ENCODE results near the gene ZNF628. TPM values are rescaled to one million over a fixed set of nuclear protein-coding genes. Genes with fewer than 3 reads are reported as not detected.

The ZNF628 gene
- total RNA-seq, 1 experiment from 2014 or later = 12.3 TPM

DNA sequence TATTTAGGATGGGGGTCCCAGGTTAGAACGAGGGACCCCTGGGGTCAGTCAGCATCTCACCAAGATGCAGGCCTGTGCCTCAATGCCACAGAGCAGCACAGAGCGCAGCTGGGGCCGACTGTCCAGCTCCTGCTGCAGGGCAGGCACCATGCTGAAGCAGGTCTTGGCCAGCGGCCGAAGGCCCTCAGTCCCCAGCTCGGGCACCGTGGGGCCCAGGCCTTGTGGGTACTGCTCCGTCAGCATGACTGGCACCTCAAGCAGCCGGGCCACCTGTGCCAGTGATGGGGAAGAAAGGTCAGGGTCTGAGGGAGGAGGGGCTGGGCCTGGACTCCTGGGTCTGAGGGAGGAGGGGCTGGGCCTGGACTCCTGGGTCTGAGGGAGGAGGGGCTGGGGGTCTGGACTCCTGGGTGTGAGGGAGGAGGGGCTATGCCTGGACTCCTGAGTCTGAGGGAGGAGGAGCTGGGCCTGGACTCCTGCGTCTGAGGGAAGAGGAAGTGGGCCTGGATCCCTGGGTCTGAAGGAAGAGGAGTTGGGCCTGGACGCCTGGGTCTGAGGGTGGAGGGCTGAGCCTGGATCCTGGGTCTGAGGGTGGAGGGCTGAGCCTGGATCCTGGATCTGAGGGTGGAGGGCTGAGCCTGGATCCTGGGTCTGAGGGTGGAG is 20.7 kb upstream of the ZNF628 start:
- Histone ChIP-seq H3K36me3 (ENCODE audit: control insufficient read depth, insufficient read depth, low read length) (no peaks in the 10 kb centered on the region; the same call in none of the 2 replicates), H3K27me3 (replicated peaks; ENCODE audit: control insufficient read depth, insufficient read depth, low read length) (peaks cover 2% of the 10 kb centered on the region; the same call in 1 of the 2 replicates), H3K9me3 (no peaks in the 10 kb centered on the region), H3K4me3 (ENCODE audit: low read depth, low read length) (no peak overlapping the region), H3K4me1 (peaks cover 30% of the 10 kb centered on the region)
- no TSS peak for BruUV-seq (replicated peaks)
- ChIA-PET CTCF (no interaction called here), POLR2A (no interaction called here)
- DNase-seq = no peak
- Mint-ChIP-seq H3K4me3 (ENCODE audit: unreplicated experiment) (no peak overlapping the region), H3K36me3 (ENCODE audit: insufficient read depth, unreplicated experiment) (peaks cover 15% of the 10 kb centered on the region), H3K27ac (ENCODE audit: unreplicated experiment) (no peak overlapping the region), H3K9me3 (ENCODE audit: unreplicated experiment) (no peaks in the 10 kb centered on the region), H3K4me1 (ENCODE audit: low read depth, unreplicated experiment) (peaks cover 15% of the 10 kb centered on the region), H3K27me3 (ENCODE audit: insufficient read depth, unreplicated experiment) (peaks cover 11% of the 10 kb centered on the region)
- TF ChIP-seq, protein P1, sequence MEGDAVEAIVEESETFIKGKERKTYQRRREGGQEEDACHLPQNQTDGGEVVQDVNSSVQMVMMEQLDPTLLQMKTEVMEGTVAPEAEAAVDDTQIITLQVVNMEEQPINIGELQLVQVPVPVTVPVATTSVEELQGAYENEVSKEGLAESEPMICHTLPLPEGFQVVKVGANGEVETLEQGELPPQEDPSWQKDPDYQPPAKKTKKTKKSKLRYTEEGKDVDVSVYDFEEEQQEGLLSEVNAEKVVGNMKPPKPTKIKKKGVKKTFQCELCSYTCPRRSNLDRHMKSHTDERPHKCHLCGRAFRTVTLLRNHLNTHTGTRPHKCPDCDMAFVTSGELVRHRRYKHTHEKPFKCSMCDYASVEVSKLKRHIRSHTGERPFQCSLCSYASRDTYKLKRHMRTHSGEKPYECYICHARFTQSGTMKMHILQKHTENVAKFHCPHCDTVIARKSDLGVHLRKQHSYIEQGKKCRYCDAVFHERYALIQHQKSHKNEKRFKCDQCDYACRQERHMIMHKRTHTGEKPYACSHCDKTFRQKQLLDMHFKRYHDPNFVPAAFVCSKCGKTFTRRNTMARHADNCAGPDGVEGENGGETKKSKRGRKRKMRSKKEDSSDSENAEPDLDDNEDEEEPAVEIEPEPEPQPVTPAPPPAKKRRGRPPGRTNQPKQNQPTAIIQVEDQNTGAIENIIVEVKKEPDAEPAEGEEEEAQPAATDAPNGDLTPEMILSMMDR (IDR thresholded peaks at IDR 0.05; ENCODE audit: insufficient read depth in 1 of 2, low read depth in 1 of 2, low read length in 1 of 2, severe bottlenecking in 1 of 2, unreplicated experiment in 1 of 2) = no peak
- intact Hi-C loops (cut with micrococcal nuclease; ENCODE audit: unreplicated experiment) = no loop called here

DNA sequence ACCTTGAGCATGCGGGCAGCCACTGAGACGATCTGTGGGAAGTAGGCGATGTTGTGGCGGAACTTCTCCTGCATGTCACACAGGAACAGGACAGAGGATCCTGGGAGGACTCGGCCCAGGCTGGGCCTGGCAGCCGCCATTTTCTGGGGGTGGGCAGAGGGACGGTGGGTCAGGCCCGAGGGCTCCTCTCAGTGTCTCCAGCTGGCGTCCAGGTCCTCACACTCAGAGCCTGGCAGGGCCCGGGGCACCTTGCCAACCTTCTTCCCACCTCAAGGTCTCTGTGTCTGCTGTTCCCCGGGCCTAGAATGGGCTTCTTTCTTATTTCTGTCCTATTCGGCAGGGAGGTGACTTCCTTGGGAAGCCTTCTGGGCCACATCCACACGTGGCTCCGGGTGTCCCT is 20.1 kb upstream of the ZNF628 start:
- CTCF ChIA-PET = no interaction called here
- H3K27me3 Mint-ChIP-seq (ENCODE audit: insufficient read depth, unreplicated experiment) = peaks cover 9% of the 10 kb centered on the region
- Histone ChIP-seq H3K4me1 (peaks cover 31% of the 10 kb centered on the region), H3K9me3 (no peaks in the 10 kb centered on the region), H3K27me3 (replicated peaks; ENCODE audit: control insufficient read depth, insufficient read depth, low read length) (no peaks in the 10 kb centered on the region), H3K4me3 (ENCODE audit: low read depth, low read length) (no peak overlapping the region), H3K36me3 (ENCODE audit: control insufficient read depth, insufficient read depth, low read length) (no peaks in the 10 kb centered on the region; the same call in none of the 2 replicates)
- no peak for DNase-seq
- no TSS peak for BruUV-seq (replicated peaks)
- H3K27ac Mint-ChIP-seq (ENCODE audit: unreplicated experiment) = no peak overlapping the region
- intact Hi-C loops (cut with micrococcal nuclease; ENCODE audit: unreplicated experiment) = no loop called here
- H3K4me1 Mint-ChIP-seq (ENCODE audit: low read depth, unreplicated experiment) = peaks cover 15% of the 10 kb centered on the region
- no peaks in the 10 kb centered on the region for H3K9me3 Mint-ChIP-seq (ENCODE audit: unreplicated experiment)
- H3K36me3 Mint-ChIP-seq (ENCODE audit: insufficient read depth, unreplicated experiment) = peaks cover 17% of the 10 kb centered on the region
- H3K4me3 Mint-ChIP-seq (ENCODE audit: unreplicated experiment) = no peak overlapping the region
- TF ChIP-seq, protein P1 (IDR thresholded peaks at IDR 0.05; ENCODE audit: insufficient read depth in 1 of 2, low read depth in 1 of 2, low read length in 1 of 2, severe bottlenecking in 1 of 2, unreplicated experiment in 1 of 2) = no peak
- POLR2A ChIA-PET = no interaction called here

DNA sequence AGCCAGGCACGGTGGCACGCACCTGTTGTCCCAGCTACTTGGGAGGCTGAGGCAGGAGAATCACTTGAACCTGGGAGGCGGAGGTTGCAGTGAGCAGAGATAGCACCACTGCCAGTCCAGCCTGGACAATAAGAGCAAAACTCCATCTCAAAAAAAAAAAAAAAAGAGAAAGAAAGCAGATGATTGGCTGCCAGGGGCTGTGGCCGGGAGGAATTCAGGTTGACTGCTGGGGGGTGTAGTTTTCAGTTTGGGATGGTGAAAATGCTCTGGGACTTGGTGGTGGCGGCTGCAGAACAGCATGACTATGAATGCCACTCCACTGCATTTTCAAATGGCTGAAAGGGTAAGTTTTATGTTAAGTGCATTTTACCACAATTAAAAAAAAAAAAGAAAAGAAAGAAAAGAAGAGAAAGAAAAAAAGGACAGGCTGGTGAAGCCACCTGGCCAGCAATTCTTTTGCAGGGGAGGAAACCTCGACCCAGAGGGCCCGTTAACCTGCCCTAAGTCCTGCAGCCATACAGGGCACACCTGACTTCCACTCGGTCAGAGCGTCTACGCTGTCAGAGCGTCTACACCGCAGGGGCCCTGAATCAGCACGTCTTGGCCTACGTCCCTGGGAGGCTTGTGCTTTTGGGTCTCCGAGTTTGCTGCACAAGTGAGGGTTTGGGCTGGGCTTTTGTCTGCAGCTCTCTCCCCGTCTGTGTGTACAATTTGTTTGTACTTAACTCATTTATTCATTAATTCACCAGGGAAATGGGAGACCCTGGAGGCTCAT is 18.5 kb upstream of the ZNF628 start:
- intact Hi-C loops (cut with micrococcal nuclease; ENCODE audit: unreplicated experiment) = no loop called here
- Mint-ChIP-seq H3K4me1 (ENCODE audit: low read depth, unreplicated experiment) (peaks cover 15% of the 10 kb centered on the region), H3K36me3 (ENCODE audit: insufficient read depth, unreplicated experiment) (peaks cover 28% of the 10 kb centered on the region), H3K27me3 (ENCODE audit: insufficient read depth, unreplicated experiment) (peaks cover 4% of the 10 kb centered on the region), H3K4me3 (ENCODE audit: unreplicated experiment) (no peak overlapping the region), H3K9me3 (ENCODE audit: unreplicated experiment) (no peaks in the 10 kb centered on the region), H3K27ac (ENCODE audit: unreplicated experiment) (no peak overlapping the region)
- CTCF ChIA-PET = no interaction called here
- no peak for DNase-seq
- POLR2A ChIA-PET = no interaction called here
- no peak overlapping the region for H3K4me3 ChIP-seq (ENCODE audit: low read depth, low read length)
- no peaks in the 10 kb centered on the region for H3K9me3 ChIP-seq
- peaks cover 26% of the 10 kb centered on the region for H3K4me1 ChIP-seq
- H3K27me3 ChIP-seq (replicated peaks; ENCODE audit: control insufficient read depth, insufficient read depth, low read length) = no peaks in the 10 kb centered on the region
- TF ChIP-seq, protein P1 (IDR thresholded peaks at IDR 0.05; ENCODE audit: insufficient read depth in 1 of 2, low read depth in 1 of 2, low read length in 1 of 2, severe bottlenecking in 1 of 2, unreplicated experiment in 1 of 2) = no peak
- no TSS peak for BruUV-seq (replicated peaks)
- no peaks in the 10 kb centered on the region; the same call in none of the 2 replicates for H3K36me3 ChIP-seq (ENCODE audit: control insufficient read depth, insufficient read depth, low read length)
